GM13976 (cell line): Measurements from ENCODE around the gene NIM1K.
"Not testable (repeated sequence)": the region's sequence is repeated elsewhere in the genome, so short reads cannot be mapped to it uniquely, and the experiment has no call there.

Experiments used
- DNase-seq: peaks from one replicate; pipeline ENCODE4 v3.0.0; 2012; ENCODE audit warnings: low spot score
- in situ Hi-C: fragments of 300-500 bp; cut with MboI; formaldehyde crosslinking; loops from one replicate; pipeline ENCODE4 v1.12.0; 2022; ENCODE audit warnings: low sequenced_read_pairs, mixed read lengths, inconsistent platforms; ENCODE audit not compliant: unreplicated experiment
- TF ChIP-seq, protein P1 (sequence below): IDR thresholded peaks from 2 replicates; pipeline ENCODE4 v1.5.1; 2012; ENCODE audit warnings: borderline replicate concordance, mild to moderate bottlenecking; ENCODE audit not compliant: insufficient read depth; ENCODE audit errors: extremely low read depth, missing control alignments, control extremely low read depth

Gene NIM1K

GRCh38 chr5:43161244-43161643, 30.8 kb upstream of the NIM1K start:
- in situ Hi-C loops = no loop called here
- TF ChIP-seq, protein P1, sequence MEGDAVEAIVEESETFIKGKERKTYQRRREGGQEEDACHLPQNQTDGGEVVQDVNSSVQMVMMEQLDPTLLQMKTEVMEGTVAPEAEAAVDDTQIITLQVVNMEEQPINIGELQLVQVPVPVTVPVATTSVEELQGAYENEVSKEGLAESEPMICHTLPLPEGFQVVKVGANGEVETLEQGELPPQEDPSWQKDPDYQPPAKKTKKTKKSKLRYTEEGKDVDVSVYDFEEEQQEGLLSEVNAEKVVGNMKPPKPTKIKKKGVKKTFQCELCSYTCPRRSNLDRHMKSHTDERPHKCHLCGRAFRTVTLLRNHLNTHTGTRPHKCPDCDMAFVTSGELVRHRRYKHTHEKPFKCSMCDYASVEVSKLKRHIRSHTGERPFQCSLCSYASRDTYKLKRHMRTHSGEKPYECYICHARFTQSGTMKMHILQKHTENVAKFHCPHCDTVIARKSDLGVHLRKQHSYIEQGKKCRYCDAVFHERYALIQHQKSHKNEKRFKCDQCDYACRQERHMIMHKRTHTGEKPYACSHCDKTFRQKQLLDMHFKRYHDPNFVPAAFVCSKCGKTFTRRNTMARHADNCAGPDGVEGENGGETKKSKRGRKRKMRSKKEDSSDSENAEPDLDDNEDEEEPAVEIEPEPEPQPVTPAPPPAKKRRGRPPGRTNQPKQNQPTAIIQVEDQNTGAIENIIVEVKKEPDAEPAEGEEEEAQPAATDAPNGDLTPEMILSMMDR = no peak
- DNase-seq = no peak

- DNase-seq, in situ Hi-C loops: not testable (repeated sequence)
Measured at GRCh38 chr5:43164801-43165200, 27.2 kb upstream of the NIM1K start.

DNA sequence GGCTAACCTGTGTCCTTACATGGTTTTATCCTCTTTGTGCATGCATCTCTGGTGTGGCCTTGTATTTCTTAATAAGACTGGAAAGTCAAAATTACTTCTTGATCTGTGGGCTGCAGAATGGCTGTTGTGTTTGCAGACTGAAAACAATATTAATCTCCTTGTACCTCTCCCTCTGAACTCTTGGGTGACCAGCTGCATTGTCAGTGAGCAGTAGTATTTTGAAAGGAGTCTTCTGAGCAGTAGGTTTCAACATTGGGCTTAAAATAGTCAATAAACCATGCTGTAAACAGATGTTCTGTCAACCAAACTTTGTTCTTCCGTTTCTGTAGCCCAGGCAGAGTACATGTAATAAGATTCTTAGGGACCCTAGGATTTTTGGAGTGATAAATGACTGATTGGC, 26.7 kb upstream of the NIM1K start:
- TF ChIP-seq, protein P1 = no peak
- no peak for DNase-seq
- in situ Hi-C loops = no loop called here

- in situ Hi-C loops = no loop called here
Measured at GRCh38 chr5:43168175-43168574, 23.9 kb upstream of the NIM1K start.

GRCh38 chr5:43171451-43171850, 20.6 kb upstream of the NIM1K start:
- TF ChIP-seq, protein P1 = no peak
- in situ Hi-C loops = no loop called here

More at GRCh38 chr5:43168175-43168574, 23.9 kb upstream of the NIM1K start:
- TF ChIP-seq, protein P1 = no peak
- no peak for DNase-seq

DNA sequence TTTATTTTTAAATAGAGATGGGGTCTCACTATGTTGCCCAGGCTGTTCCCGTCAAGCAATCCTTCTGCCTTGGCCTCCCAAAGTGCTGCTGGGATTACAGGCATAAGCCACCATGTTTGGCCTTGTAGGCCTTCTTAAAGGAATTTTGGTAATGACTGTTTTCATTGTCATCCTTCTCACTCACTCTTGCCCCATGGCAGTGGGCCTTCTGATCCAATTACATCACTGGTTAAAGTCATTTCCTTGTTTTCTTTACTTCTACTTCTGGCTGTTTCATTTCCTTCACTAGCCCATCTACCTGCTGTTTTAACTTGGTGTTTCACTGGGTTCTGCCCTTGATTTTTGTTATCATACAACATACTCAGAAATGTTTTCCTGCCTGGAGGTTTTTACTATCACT, 20.1 kb upstream of the NIM1K start:
- in situ Hi-C loops = no loop called here
- TF ChIP-seq, protein P1 = no peak
- DNase-seq = no peak

More at GRCh38 chr5:43171451-43171850, 20.6 kb upstream of the NIM1K start:
- no peak for DNase-seq

DNA sequence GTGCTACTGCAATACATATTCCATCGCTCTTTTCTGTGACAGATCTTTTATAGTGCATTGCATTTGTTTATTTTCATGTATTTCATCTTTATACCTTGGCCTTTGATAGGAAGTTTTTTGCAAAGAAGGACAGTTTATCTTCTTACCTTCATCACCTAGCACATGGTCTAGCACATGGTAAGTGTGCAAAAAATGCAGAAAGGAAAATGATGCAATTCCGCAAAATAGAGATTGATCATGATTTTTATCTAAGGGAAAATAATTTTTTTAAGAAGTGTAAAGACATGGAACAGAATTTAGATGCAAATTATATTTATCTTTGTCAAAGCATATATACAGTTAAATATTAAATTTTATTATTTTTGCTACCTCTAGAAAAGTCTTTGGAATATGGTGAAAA, 19.2 kb upstream of the NIM1K start:
- TF ChIP-seq, protein P1 = no peak
- no peak for DNase-seq
- in situ Hi-C loops = no loop called here
